Fibroblast of lung (primary cell): ENCODE data around the gene PIAS1. TPM values are rescaled to one million over a fixed set of nuclear protein-coding genes. Genes with fewer than 3 reads are reported as not detected.

Experiments
- DNase-seq, 2 donors: peaks; one replicate each; pipeline versions ENCODE4 v3.0.0 to v3.0.0-alpha.2; 2010; ENCODE audit warnings: low read depth in 2 of 2
- H2AFZ ChIP-seq: 2 replicates; pipeline ENCODE4 v1.5.1; 2012; ENCODE audit warnings: low read length, control low read depth, inconsistent platforms
- H3K27ac ChIP-seq: 2 replicates; pipeline ENCODE4 v1.5.1; 2011; ENCODE audit warnings: low read length, control low read depth; ENCODE audit not compliant: insufficient read depth
- H3K27me3 ChIP-seq: 2 replicates; pipeline ENCODE4 v1.5.1; 2011; ENCODE audit warnings: mild to moderate bottlenecking, low read length; ENCODE audit not compliant: control insufficient read depth, insufficient read depth
- H3K36me3 ChIP-seq: 2 replicates; pipeline ENCODE4 v1.5.1; 2011; ENCODE audit warnings: low read length; ENCODE audit not compliant: control insufficient read depth, insufficient read depth
- H3K4me1 ChIP-seq: 2 replicates; pipeline ENCODE4 v1.5.1; 2011; ENCODE audit warnings: low read length; ENCODE audit not compliant: control insufficient read depth, insufficient read depth; ENCODE audit errors: extremely low read depth
- H3K4me2 ChIP-seq: 2 replicates; pipeline ENCODE4 v1.5.1; 2011; ENCODE audit warnings: low read length, control low read depth; ENCODE audit not compliant: insufficient read depth; ENCODE audit errors: extremely low read depth
- H3K4me3 ChIP-seq, 4 experiments: fragments of 200-600 bp in 1 of 4; sonication (generic) in 1 of 4; replicated peaks in 1 of 4; 2 replicates each; pipeline ENCODE4 v1.5.1; 2011 to 2016; ENCODE audit warnings: low read length in 4 of 4, low read depth in 3 of 4, mild to moderate bottlenecking in 3 of 4, control low read depth in 2 of 4, inconsistent platforms in 1 of 4, mixed read lengths in 1 of 4; ENCODE audit not compliant: insufficient read depth in 1 of 4; ENCODE audit errors: control extremely low read depth in 1 of 4
- H3K79me2 ChIP-seq: 2 replicates; pipeline ENCODE4 v1.5.1; 2012; ENCODE audit warnings: mild to moderate bottlenecking, low read length, inconsistent platforms; ENCODE audit not compliant: control insufficient read depth, insufficient read depth
- H3K9ac ChIP-seq: 2 replicates; pipeline ENCODE4 v1.5.1; 2011; ENCODE audit warnings: mild to moderate bottlenecking, low read length, control low read depth; ENCODE audit not compliant: insufficient read depth
- H3K9me3 ChIP-seq: 2 replicates; pipeline ENCODE4 v1.5.1; 2012; ENCODE audit warnings: low read depth, low read length; ENCODE audit not compliant: control insufficient read depth, insufficient read depth
- H4K20me1 ChIP-seq: 2 replicates; pipeline ENCODE4 v1.5.1; 2011; ENCODE audit warnings: low read length; ENCODE audit not compliant: control insufficient read depth, insufficient read depth; ENCODE audit errors: extremely low read depth
- EZH2 ChIP-seq: IDR thresholded peaks from 2 replicates; pipeline ENCODE4 v1.5.1; 2012; ENCODE audit warnings: low read length, control low read depth, mild to moderate bottlenecking; ENCODE audit errors: missing control alignments
- polyA plus RNA-seq, 2 donors: library from polyadenylated mRNA; depleted of rRNA in 1 of 2; stranded (reverse) in 1 of 2; unstranded in 1 of 2; fragments of >200 nt; gene quantifications; 2 replicates each; pipeline ENCODE4 v1.2.1, GENCODE V29; 2011 to 2012; ENCODE audit warnings: missing spikeins in 1 of 2
- total RNA-seq: library from RNA; depleted of rRNA; stranded (reverse); fragments of >200 nt; gene quantifications from 2 replicates; pipeline ENCODE4 v1.2.1, GENCODE V29; 2014
- TF ChIP-seq, protein P1 (sequence below), 2 donors: IDR thresholded peaks in 1 of 2; conservative IDR thresholded peaks in 1 of 2; 1 replicate in 1 of 2; 2 replicates in 1 of 2; pipeline ENCODE4 v1.5.1; 2011 to 2012; ENCODE audit warnings: low read length in 2 of 2, control low read depth in 1 of 2, inconsistent platforms in 1 of 2, low read depth in 1 of 2, mild to moderate bottlenecking in 1 of 2

The PIAS1 gene
- total and polyA plus RNA-seq, 2 donors (not counting 1 experiment from before 2014, with no cell fraction given), result 17.0 to 35.1 TPM

DNA sequence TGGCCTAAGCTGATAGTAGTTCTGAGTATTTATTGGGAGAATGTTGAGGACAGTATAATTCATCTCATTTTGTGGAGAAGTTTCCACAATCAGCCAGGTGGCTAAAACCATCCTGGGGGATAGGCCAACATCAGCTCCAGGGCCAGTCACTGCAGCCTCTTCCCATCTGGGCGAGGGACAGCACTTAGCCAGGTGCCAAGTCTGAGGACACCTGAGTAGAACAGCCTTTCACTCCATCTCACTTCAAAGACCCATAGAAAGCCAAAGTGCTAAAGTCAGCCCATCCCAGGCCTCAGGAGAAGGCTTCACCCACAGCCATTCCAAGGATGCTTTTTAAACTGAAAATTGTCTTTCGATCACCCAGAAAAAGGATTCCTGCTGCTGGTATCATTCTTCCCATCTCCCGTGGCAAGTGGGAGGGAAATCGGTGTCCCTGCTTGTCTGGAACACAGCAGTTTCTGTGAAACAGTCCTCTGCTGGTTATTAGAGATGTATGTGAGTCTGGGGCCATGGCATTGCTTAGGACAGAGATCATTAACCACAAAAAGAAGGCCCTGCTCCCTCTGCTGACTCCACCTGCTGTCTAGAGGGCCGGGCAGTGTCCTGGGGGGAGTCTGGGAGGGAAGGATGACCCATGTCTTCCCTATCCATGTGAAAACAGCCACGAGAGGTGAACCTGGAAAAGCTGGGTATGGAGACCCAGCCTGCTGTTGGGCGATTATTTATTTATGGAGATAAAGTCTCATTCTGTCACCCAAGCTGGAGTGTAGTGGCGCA is 141.4 kb downstream of the PIAS1 start:
- Histone ChIP-seq H4K20me1 (no peaks in the 10 kb centered on the region), H3K4me3 (no peak overlapping the region), H3K9ac (no peak overlapping the region), H3K4me1 (no peaks in the 10 kb centered on the region), H3K79me2 (no peaks in the 10 kb centered on the region), H3K36me3 (peaks cover 8% of the 10 kb centered on the region), H3K4me2 (no peak overlapping the region), H2AFZ (no peak overlapping the region), H3K27ac (no peak overlapping the region), H3K9me3 (no peaks in the 10 kb centered on the region), H3K27me3 (no peaks in the 10 kb centered on the region)
- DNase-seq, result no peak
- no peak for TF ChIP-seq EZH2
- TF ChIP-seq, protein P1, sequence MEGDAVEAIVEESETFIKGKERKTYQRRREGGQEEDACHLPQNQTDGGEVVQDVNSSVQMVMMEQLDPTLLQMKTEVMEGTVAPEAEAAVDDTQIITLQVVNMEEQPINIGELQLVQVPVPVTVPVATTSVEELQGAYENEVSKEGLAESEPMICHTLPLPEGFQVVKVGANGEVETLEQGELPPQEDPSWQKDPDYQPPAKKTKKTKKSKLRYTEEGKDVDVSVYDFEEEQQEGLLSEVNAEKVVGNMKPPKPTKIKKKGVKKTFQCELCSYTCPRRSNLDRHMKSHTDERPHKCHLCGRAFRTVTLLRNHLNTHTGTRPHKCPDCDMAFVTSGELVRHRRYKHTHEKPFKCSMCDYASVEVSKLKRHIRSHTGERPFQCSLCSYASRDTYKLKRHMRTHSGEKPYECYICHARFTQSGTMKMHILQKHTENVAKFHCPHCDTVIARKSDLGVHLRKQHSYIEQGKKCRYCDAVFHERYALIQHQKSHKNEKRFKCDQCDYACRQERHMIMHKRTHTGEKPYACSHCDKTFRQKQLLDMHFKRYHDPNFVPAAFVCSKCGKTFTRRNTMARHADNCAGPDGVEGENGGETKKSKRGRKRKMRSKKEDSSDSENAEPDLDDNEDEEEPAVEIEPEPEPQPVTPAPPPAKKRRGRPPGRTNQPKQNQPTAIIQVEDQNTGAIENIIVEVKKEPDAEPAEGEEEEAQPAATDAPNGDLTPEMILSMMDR (conservative IDR thresholded peaks at IDR 0.05 in 1 of 2, IDR thresholded peaks at IDR 0.05 in 1 of 2; ENCODE audit: low read depth in 1 of 2, low read length in 2 of 2), result no peak

- H3K9me3 ChIP-seq, result no peaks in the 10 kb centered on the region
- TF ChIP-seq EZH2, result no peak
- TF ChIP-seq, protein P1 (conservative IDR thresholded peaks at IDR 0.05 in 1 of 2, IDR thresholded peaks at IDR 0.05 in 1 of 2; ENCODE audit: low read depth in 1 of 2, low read length in 2 of 2), result no peak
- H2AFZ ChIP-seq, result no peak overlapping the region
- H3K4me2 ChIP-seq, result no peak overlapping the region
- no peak overlapping the region for H3K27ac ChIP-seq
- no peak overlapping the region for H3K9ac ChIP-seq
- H3K36me3 ChIP-seq, result peaks cover 8% of the 10 kb centered on the region
- H3K4me3 ChIP-seq, result no peak overlapping the region
- DNase-seq, result no peak
- no peaks in the 10 kb centered on the region for H3K79me2 ChIP-seq
- no peaks in the 10 kb centered on the region for H3K4me1 ChIP-seq
- no peaks in the 10 kb centered on the region for H4K20me1 ChIP-seq
- H3K27me3 ChIP-seq, result no peaks in the 10 kb centered on the region
Measured at GRCh38 chr15:68196445-68197169, 142.5 kb downstream of the PIAS1 start.

GRCh38 chr15:68197170-68197492 is 143.0 kb downstream of the PIAS1 start:
- TF ChIP-seq EZH2, result no peak
- TF ChIP-seq, protein P1 (conservative IDR thresholded peaks at IDR 0.05 in 1 of 2, IDR thresholded peaks at IDR 0.05 in 1 of 2; ENCODE audit: low read depth in 1 of 2, low read length in 2 of 2), result no peak
- no peak overlapping the region for H3K4me3 ChIP-seq
- H3K4me1 ChIP-seq, result no peaks in the 10 kb centered on the region
- no peak overlapping the region for H2AFZ ChIP-seq
- H3K9me3 ChIP-seq, result no peaks in the 10 kb centered on the region
- H3K4me2 ChIP-seq, result no peak overlapping the region
- peaks cover 8% of the 10 kb centered on the region for H3K36me3 ChIP-seq
- H3K79me2 ChIP-seq, result no peaks in the 10 kb centered on the region
- no peaks in the 10 kb centered on the region for H3K27me3 ChIP-seq
- no peak for DNase-seq
- H3K27ac ChIP-seq, result no peak overlapping the region
- no peak overlapping the region for H3K9ac ChIP-seq
- H4K20me1 ChIP-seq, result no peaks in the 10 kb centered on the region
